Keratinocyte (primary cell): ENCODE data around the gene TRAPPC11. TPM values are rescaled to one million over a fixed set of nuclear protein-coding genes. Genes with fewer than 3 reads are reported as not detected.

ENCODE experiments used
- DNase-seq: peaks from one replicate; pipeline ENCODE4 v3.0.0-alpha.2; 2011; ENCODE audit warnings: low read depth, missing footprints, low spot score
- FAIRE-seq: peaks from 2 replicates; lab custom pipeline; 2011; peaks lifted over from hg19 to GRCh38; lab: Jason Lieb, UNC
- H2AFZ ChIP-seq: 2 replicates; pipeline ENCODE4 v1.6.0; 2012; ENCODE audit warnings: low read length, control low read depth, inconsistent platforms; ENCODE audit not compliant: control insufficient read depth
- H3K27ac ChIP-seq: 2 replicates; pipeline ENCODE4 v1.5.1; 2011; ENCODE audit warnings: low read length; ENCODE audit not compliant: control insufficient read depth, insufficient read depth
- H3K27me3 ChIP-seq: 3 replicates; pipeline ENCODE4 v1.6.0; 2011; ENCODE audit warnings: low read length; ENCODE audit not compliant: control insufficient read depth, insufficient read depth; ENCODE audit errors: extremely low read depth
- H3K36me3 ChIP-seq, 2 experiments: 2 replicates in 1 of 2; 3 replicates in 1 of 2; pipeline ENCODE4 v1.5.1; 2011; ENCODE audit warnings: low read length in 2 of 2, mild to moderate bottlenecking in 1 of 2; ENCODE audit not compliant: control insufficient read depth in 2 of 2, insufficient read depth in 2 of 2; ENCODE audit errors: extremely low read depth in 1 of 2
- H3K4me1 ChIP-seq: 3 replicates; pipeline ENCODE4 v1.5.1; 2011; ENCODE audit warnings: low read length; ENCODE audit not compliant: control insufficient read depth, insufficient read depth; ENCODE audit errors: extremely low read depth
- H3K4me2 ChIP-seq: 3 replicates; pipeline ENCODE4 v1.6.0; 2011; ENCODE audit warnings: low read depth, low read length; ENCODE audit not compliant: control insufficient read depth, insufficient read depth; ENCODE audit errors: extremely low read depth
- H3K4me3 ChIP-seq, 3 experiments: fragments of 200-600 bp in 1 of 3; sonication (generic) in 1 of 3; 2 replicates in 2 of 3; 3 replicates in 1 of 3; pipeline ENCODE4 v1.5.1; 2011 to 2016; ENCODE audit warnings: low read length in 3 of 3, mild to moderate bottlenecking in 3 of 3, control low read depth in 2 of 3, inconsistent platforms in 1 of 3, low read depth in 1 of 3, mixed read lengths in 1 of 3, mixed run types in 1 of 3, moderate library complexity in 1 of 3; ENCODE audit not compliant: control insufficient read depth in 2 of 3, insufficient read depth in 2 of 3; ENCODE audit errors: extremely low read depth in 1 of 3
- H3K79me2 ChIP-seq: 2 replicates; pipeline ENCODE4 v1.6.0; 2012; ENCODE audit warnings: low read length; ENCODE audit not compliant: control insufficient read depth, insufficient read depth
- H3K9ac ChIP-seq: 3 replicates; pipeline ENCODE4 v1.6.0; 2011; ENCODE audit warnings: low read length; ENCODE audit not compliant: control insufficient read depth, insufficient read depth; ENCODE audit errors: extremely low read depth
- H3K9me1 ChIP-seq: 3 replicates; pipeline ENCODE4 v1.6.0; 2011; ENCODE audit warnings: low read length; ENCODE audit not compliant: control insufficient read depth, insufficient read depth; ENCODE audit errors: extremely low read depth
- H3K9me3 ChIP-seq: 2 replicates; pipeline ENCODE4 v1.5.1; 2012; ENCODE audit warnings: low read depth, low read length; ENCODE audit not compliant: control insufficient read depth
- H4K20me1 ChIP-seq: 3 replicates; pipeline ENCODE4 v1.6.0; 2011; ENCODE audit warnings: low read length; ENCODE audit not compliant: control insufficient read depth, insufficient read depth; ENCODE audit errors: extremely low read depth
- CTCF ChIP-seq, 3 experiments: IDR thresholded peaks in 1 of 3; conservative IDR thresholded peaks in 1 of 3; optimal IDR thresholded peaks in 1 of 3; 2 replicates in 2 of 3; 3 replicates in 1 of 3; pipeline versions ENCODE3 to v1.5.1; 2011; ENCODE audit warnings: low read length in 3 of 3, mild to moderate bottlenecking in 3 of 3, moderate library complexity in 2 of 3, control low read depth in 1 of 3, inconsistent platforms in 1 of 3; ENCODE audit not compliant: insufficient read depth in 2 of 3; ENCODE audit errors: extremely low read depth in 1 of 3
- EZH2 ChIP-seq: IDR thresholded peaks from one replicate; pipeline ENCODE4 v1.6.1; 2012; ENCODE audit warnings: inconsistent platforms, mild to moderate bottlenecking, low read length, moderate library complexity
- dilution Hi-C: fragments of 300-500 bp; cut with MboI; formaldehyde crosslinking; loops from one replicate; pipeline ENCODE4 v1.7.0; 2020; ENCODE audit warnings: low sequenced_read_pairs; ENCODE audit not compliant: extremely low pct_ligation_motif_present
- polyA plus RNA-seq, 5 experiments: library from polyadenylated mRNA; depleted of rRNA in 3 of 5; stranded (reverse) in 3 of 5; stranded (forward) in 1 of 5; unstranded in 1 of 5; fragments of >200 nt; gene quantifications; 1 replicate in 1 of 5; 2 replicates in 3 of 5; 3 replicates in 1 of 5; pipeline versions ENCODE4 v1.2.1 to v1.2.3, GENCODE V29; 2011 to 2012; ENCODE audit warnings: missing spikeins in 2 of 5, low read depth in 1 of 5, low replicate concordance in 1 of 5

TRAPPC11 gene
- polyA plus RNA-seq, 1 donor (not counting 4 experiments of a cell fraction or from before 2014, with no cell fraction given): 42.5 TPM

GRCh38 chr4:183698909-183699308, 39.8 kb downstream of the TRAPPC11 start:
- Histone ChIP-seq H3K79me2 (no peaks in the 10 kb centered on the region), H3K4me3 (no peak overlapping the region), H4K20me1 (no peaks in the 10 kb centered on the region), H3K4me2 (no peak overlapping the region), H3K9ac (no peak overlapping the region), H3K36me3 (peaks cover 7 to 18% of the 10 kb centered on the region in 2 experiments), H3K27me3 (no peaks in the 10 kb centered on the region), H3K4me1 (no peaks in the 10 kb centered on the region), H3K9me1 (no peaks in the 10 kb centered on the region), H3K9me3 (no peaks in the 10 kb centered on the region), H2AFZ (no peak overlapping the region), H3K27ac (no peak overlapping the region)
- no peak for TF ChIP-seq EZH2
- no peak for TF ChIP-seq CTCF (optimal IDR thresholded peaks at IDR 0.05 in 1 of 3, IDR thresholded peaks at IDR 0.05 in 1 of 3, conservative IDR thresholded peaks at IDR 0.05 in 1 of 3; ENCODE audit: extremely low read depth in 1 of 3, insufficient read depth in 2 of 3, low read length in 3 of 3)
- DNase-seq (no peak), FAIRE-seq (no peak)
- dilution Hi-C loops: no loop called here

GRCh38 chr4:183700407-183700806, 41.3 kb downstream of the TRAPPC11 start:
- H3K4me2 ChIP-seq: no peak overlapping the region
- DNase-seq (no peak), FAIRE-seq (peak; percentile 41)
- H3K9ac ChIP-seq: no peak overlapping the region
- dilution Hi-C loops: no loop called here
- H3K27ac ChIP-seq: no peak overlapping the region
- no peaks in the 10 kb centered on the region for H3K9me1 ChIP-seq
- H3K79me2 ChIP-seq: no peaks in the 10 kb centered on the region
- H3K36me3 ChIP-seq: peaks cover 8 to 18% of the 10 kb centered on the region in 2 experiments
- no peak overlapping the region for H2AFZ ChIP-seq
- H4K20me1 ChIP-seq: no peaks in the 10 kb centered on the region
- TF ChIP-seq EZH2: no peak
- TF ChIP-seq CTCF (optimal IDR thresholded peaks at IDR 0.05 in 1 of 3, IDR thresholded peaks at IDR 0.05 in 1 of 3, conservative IDR thresholded peaks at IDR 0.05 in 1 of 3; ENCODE audit: extremely low read depth in 1 of 3, insufficient read depth in 2 of 3, low read length in 3 of 3): peak in 1 of 3 experiments; percentile 2
- H3K9me3 ChIP-seq: no peaks in the 10 kb centered on the region
- no peaks in the 10 kb centered on the region for H3K27me3 ChIP-seq
- no peaks in the 10 kb centered on the region for H3K4me1 ChIP-seq
- H3K4me3 ChIP-seq: no peak overlapping the region
